ENCODE data around the gene APOBEC3F. TPM values are rescaled to one million over a fixed set of nuclear protein-coding genes. Genes with fewer than 3 reads are reported as not detected.
"Not testable (repeated sequence)": the region's sequence is repeated elsewhere in the genome, so short reads cannot be mapped to it uniquely, and the experiment has no call there.

The APOBEC3F gene
- total RNA-seq, 4 donors from 2014 or later = 2.5 to 6.0 (median 5.0) TPM

- peak in 1 of 2 donors; percentile 37 for TF ChIP-seq POLR2A (IDR thresholded peaks at IDR 0.05)
- Histone ChIP-seq H3K4me1 (peaks cover 6 to 12% of the 10 kb centered on the region in 2 donors), H3K4me3 (replicated peaks in 1 of 3) (peak within 1 kb of the TSS in 1 of 3 donors; percentile 35), H3K27ac (peak within 1 kb of the TSS; percentile 1 to 74 (median 68))
- peak; percentile 53 to 56 for DNase-seq
- intact Hi-C loops (cut with DNase I); H3K36me3 ChIP-seq; H3K9me3 ChIP-seq; H3K27me3 ChIP-seq: not testable (repeated sequence)
- whole genome bisulfite sequencing, 2 donors = 18 to 22% methylated on average over 9 to 12 of the region's 17 CpGs
These were observed 36.6 kb downstream of the APOBEC3F start, which contains the start of gene APOBEC3G for GRCh38 chr22:39077026-39077840. APOBEC3G (plus strand) TSS chr22:39077275; CDS start chr22:39077362, 87 bp downstream.

DNA sequence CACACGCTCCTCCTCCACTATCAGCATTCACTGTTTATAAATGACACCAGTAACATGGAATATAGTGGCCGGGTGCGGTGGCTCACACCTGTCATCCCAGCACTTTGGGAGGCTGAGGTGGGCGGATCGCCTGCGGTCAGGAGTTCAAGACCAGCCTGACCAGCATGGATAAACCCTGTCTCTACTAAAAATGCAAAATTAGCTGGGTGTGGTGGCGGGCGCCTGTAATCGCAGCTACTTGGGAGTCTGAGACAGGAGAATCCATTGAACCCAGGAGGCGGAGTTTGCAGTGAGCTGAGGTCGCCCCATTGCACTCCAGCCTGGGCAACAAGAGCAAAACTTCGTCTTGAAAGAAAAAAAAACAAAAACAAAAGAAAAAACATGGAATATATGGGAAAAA, 37.2 kb downstream of the APOBEC3F start:
- H3K27ac ChIP-seq; H3K27me3 ChIP-seq; intact Hi-C loops (cut with DNase I); DNase-seq; H3K36me3 ChIP-seq; H3K9me3 ChIP-seq: not testable (repeated sequence)
- peaks cover 6 to 12% of the 10 kb centered on the region in 2 donors for H3K4me1 ChIP-seq
- WGBS, 2 donors = 93 to 94% methylated on average over 11 to 12 of the region's 12 CpGs
- peak overlapping the region in 1 of 3 donors; percentile 35 for H3K4me3 ChIP-seq (replicated peaks in 1 of 3)

DNA sequence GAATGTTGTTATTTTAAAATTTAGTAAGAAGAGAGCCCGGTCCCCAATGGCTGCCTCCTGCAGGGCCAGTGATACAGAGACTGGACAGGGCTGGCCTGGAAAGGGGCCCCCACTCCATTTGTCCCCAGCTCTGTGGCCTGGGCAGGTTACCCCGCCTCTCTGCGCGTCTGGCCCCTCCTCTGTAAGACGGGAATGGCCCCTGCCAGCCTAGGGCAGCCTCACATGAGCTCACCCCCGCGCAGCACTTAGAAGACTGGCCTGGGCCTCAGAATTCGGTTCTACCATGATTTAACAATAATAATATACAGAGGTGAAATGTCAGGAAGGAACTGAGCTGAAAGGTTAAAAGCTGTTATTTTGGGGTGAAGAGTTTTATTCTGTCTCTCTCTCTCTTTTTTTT, 37.7 kb downstream of the APOBEC3F start:
- Histone ChIP-seq H3K27me3 (no peaks in the 10 kb centered on the region), H3K36me3 (no peaks in the 10 kb centered on the region), H3K27ac (no peak overlapping the region), H3K4me3 (replicated peaks in 1 of 3) (no peak overlapping the region), H3K4me1 (peaks cover 6 to 12% of the 10 kb centered on the region in 2 donors), H3K9me3 (no peaks in the 10 kb centered on the region)
- intact Hi-C loops (cut with DNase I) = no loop called here
- TF ChIP-seq POLR2A (IDR thresholded peaks at IDR 0.05) = no peak
- no peak for TF ChIP-seq CTCF (IDR thresholded peaks at IDR 0.05)
- DNase-seq = no peak
- 85 to 94% methylated on average over 7 to 8 of the region's 8 CpGs for WGBS, 2 donors

DNA sequence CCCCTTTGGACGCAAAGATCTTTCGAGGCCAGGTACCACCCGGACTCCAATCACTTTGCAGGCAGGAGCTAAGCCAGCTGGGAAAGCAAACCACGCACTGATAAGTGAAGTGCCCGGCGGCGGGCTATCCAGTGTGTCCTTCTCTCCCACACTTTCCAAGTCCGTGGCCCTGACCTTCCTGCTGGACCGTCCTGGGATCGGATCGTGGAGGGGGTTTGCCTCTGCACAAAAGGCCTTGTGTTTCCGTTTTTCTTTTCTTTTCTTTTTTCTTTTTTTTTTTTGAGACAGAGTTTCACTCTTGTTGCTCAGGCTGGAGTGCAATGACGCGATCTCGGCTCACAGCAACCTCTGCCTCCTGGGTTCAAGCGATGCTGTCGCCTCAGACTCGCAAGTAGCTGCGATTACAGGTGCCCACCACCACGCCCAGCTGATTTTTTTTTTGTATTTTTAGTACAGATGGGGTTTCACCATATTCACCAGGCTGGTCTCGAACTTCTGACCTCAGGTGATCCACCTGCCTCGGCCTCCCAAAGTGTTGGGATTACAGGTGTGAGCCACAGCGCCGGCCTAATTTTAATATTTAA, 38.5 kb downstream of the APOBEC3F start:
- H3K9me3 ChIP-seq; H3K27ac ChIP-seq; H3K27me3 ChIP-seq; intact Hi-C loops (cut with DNase I); H3K4me3 ChIP-seq (replicated peaks in 1 of 3); H3K36me3 ChIP-seq; DNase-seq: not testable (repeated sequence)
- H3K4me1 ChIP-seq = peaks cover 6 to 12% of the 10 kb centered on the region in 2 donors
- 96 to 97% methylated on average over 24 of the region's 24 CpGs for WGBS, 2 donors

DNA sequence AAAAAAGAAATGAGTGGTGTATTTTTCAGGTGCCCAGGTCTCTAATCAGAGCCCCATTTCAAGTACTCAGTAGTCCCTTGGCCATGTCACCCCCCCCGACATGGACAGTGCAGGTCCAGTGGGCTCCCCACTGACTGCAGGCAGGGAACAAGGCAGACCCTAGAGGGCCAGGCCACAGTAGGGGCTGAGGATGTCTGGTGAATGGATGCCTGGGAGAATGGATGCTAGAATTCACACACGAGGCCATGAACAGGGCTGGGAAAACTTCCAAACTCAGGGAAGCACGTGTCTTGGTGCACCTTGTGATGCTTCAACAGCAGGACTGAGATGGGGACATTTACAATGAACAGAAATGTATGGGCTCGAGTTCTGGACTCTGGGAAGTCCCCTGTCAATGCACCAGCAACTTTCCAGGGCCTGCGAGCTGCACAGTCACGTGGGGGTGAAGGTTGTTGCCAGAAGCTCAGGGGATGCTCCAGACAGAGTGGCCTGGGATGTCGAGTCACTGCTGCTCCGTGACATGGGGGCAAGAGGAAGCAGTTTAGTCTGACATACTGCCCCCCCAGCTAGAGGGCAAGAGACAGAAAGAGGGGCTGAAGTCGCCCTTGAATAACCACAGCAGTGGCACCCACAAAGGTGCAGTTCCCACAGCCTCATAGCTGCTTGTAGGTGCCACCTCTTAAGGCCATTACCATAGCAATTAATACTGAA, 39.5 kb downstream of the APOBEC3F start:
- WGBS, 2 donors = 82 to 83% methylated on average over 8 to 9 of the region's 9 CpGs
- H3K27ac ChIP-seq = no peak overlapping the region

More for the DNA sequence above, 39.5 kb downstream of the APOBEC3F start:
- Histone ChIP-seq H3K4me3 (replicated peaks in 1 of 3) (no peak overlapping the region), H3K27me3 (no peaks in the 10 kb centered on the region), H3K36me3 (no peaks in the 10 kb centered on the region), H3K4me1 (peaks cover 6 to 12% of the 10 kb centered on the region in 2 donors), H3K9me3 (no peaks in the 10 kb centered on the region)
- TF ChIP-seq CTCF (IDR thresholded peaks at IDR 0.05) (no peak), POLR2A (IDR thresholded peaks at IDR 0.05) (no peak)
- intact Hi-C loops (cut with DNase I) = no loop called here
- DNase-seq = no peak

Measured in thyroid gland (tissue), 4 donors.